Renal cortical epithelial cell (primary cell): ENCODE results near the gene NAMPT. TPM values are rescaled to one million over a fixed set of nuclear protein-coding genes. Genes with fewer than 3 reads are reported as not detected.

Source experiments
- total RNA-seq: library from RNA; depleted of rRNA; stranded (reverse); fragments of >200 nt; gene quantifications from 2 replicates; pipeline ENCODE4 v1.2.3, GENCODE V29; 2014

Gene NAMPT
- total RNA-seq, 1 donor from 2014 or later = 154 TPM

Other genes with a start within 250 kb of the NAMPT start
- gene SYPL1, start 172.7 kb downstream of the NAMPT start, total RNA-seq = 91.2 and 162 TPM in 2 replicates